ENCODE measurements around the gene OSM.
"Not testable (repeated sequence)": the region's sequence is repeated elsewhere in the genome, so short reads cannot be mapped to it uniquely, and the experiment has no call there.

The OSM gene

DNA sequence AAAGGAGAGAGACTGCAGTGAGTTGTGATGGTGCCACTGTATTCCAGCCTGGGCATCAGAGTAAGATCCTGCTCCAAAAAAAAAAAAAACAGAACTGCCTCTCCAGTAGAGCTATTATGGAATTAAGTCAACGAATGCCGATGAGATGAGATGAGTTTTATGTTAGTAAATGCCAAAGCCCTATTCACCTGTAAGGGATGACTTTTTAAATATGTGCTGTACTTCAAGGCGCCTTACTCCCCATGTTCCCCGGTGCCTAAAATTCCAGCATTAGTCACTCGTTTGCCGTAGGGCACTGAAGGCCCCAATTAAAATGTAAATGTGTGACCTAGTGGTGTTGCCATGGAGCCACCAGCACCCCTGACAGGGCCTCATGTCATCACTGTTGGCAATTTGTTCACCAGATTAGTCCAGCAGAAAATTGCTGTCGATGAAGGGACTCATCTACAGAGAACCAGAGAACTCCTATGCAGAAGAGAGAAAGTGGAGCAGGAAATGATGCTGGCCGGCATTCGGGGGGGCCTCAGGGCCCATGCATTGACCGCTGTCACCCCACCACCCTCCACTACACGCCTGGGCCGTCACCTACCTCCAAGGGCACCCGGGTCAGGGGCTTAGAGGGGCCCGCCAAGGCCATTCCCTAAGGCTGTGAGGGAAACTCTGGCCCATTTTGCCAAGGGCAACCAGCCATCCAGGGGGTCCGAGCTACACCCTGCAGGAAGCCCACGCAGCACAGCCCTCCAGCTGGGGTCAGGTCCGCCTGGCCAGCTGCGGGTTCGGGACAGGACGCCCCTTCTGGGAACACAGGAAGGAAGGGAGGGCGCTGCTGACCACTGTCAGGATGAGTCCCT lies 37.9 kb downstream of the OSM start:
- no peak for DNase-seq (ENCODE audit: low read depth, low spot score)

DNA sequence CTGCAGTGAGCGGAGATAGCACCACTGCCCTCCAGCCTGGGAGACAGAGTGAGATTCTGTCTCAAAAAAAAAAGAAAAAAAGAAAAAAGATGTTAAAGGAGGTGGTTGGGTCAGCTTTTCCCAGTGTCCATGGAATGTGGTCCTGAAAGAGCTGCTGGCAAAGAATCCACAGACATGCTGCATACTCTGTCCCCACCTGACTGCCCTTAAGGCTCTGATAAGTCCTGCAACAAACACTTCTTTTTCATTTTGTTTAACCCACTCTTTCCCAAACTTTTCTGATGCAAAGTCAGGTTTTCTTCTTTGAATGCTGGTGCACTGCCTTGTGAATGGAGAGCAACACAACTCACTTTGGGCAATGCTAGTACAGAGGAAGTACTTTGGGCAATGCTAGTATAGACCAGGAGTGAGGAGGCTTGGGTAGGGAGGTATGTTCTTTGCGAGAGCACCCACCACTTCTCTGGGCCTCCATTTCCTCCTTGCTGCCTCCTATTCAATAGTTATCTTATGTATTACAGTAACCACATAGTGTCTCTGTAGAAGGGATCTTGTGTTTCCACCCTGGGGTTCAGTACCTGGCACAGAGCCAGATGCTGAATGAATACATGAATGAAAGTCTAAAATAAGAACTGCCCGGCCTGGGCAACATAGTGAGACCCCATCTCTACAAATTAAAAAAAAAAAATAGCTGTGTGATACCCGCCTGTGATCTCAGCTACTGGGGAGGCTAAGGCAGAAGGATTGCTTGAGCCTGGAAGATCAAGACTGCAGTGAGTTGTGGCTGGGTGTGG lies 39.0 kb downstream of the OSM start:
- DNase-seq (ENCODE audit: low read depth, low spot score) = no peak

DNA sequence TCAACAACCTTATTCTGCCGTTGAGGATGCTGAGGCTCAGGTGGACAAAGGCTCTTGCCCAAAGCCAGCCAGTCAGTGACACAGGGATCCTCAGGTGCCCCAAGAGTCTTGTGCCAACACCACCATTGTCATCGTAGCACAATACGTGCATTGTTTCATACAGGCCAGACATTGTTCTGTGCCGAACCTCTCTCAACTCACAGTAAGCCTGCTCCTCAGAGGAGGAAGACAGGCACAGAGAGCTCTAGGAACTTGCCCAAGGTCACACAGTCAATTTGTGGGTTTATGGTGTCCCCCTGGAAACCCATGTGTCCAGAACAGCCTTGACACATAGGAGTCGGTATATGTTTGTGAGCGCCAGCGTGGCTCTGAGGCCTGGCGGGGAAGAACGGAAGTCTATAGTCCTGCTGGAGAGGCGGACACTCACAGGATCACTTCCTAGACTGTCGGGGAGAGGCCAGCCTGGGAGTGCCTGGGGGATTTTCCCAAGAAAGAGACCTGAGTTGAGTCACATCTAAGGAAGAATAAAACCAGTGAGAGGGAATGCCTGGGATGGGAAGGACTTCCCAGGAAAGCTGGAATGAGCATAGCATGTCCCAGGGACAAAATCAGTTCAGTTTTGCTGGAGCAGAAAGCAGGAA lies 40.3 kb downstream of the OSM start:
- DNase-seq (ENCODE audit: low read depth, low spot score) = no peak

DNA sequence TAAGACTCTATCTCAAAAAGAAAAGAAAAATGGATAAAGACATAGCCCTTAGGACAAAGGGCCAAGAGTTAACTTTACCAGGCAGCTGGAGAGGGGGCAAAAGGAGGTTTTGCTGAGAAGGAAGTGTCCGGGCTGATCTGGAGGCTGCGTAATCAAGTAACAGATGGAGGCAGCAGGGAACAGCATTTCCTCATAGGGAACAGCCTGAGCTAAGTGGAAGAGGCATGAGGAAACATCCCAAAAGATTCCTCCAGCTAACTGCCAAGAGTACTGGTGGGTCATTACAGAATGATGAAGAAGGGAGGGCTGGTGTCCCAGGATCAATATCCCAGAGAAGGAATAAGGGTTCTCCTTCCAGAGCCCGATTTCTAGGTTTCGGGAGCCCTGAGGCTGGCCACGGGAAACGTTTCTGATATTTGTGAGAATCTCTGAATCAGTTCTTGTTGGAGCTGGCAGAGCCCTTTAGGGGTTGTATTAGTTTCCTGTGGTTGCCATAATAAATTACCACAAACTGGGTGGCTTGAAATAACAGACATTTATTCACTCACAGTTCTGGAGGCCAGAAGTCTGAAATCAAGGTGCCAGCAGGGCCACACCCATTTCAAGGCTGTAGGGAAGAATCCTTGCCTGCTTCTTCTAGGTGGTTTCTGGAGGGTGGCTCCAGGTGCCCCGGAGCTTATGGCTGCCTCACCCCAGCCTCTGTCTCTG lies 41.3 kb downstream of the OSM start:
- DNase-seq (ENCODE audit: low read depth, low spot score) = no peak

DNA sequence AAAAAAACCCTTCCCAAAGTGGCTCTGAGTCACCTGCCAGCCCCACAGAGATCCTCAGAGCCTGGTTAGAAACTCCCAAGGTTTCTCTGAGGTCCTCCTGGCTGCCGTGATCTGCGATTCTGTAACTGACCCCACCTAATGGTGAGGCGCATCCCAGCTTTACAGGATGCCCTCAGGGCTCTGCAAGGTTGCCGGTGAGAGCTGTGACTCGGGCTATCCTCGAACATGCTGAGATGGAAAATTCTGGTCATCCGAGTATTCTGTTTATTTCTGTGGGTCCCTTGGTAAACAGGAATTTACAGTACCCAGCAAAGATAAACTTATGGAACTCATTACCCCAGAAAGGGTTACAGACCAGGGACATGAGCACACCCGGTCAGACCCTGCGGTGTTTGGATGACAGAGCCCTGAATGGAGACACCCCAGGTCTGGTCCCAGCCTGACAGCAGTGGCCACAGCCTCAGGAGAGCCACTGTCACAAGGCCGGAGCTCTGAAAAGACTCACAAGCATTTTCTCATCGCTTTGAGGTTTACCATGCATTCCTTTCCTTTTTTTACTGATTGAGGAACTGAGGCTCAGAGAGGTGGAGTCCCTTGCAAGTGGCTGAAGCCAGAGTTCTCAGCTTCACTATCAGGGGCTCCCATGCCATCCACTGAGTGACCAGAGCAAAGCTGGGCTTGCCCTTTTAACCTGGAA lies 42.3 kb downstream of the OSM start:
- DNase-seq (ENCODE audit: low read depth, low spot score) = no peak

DNA sequence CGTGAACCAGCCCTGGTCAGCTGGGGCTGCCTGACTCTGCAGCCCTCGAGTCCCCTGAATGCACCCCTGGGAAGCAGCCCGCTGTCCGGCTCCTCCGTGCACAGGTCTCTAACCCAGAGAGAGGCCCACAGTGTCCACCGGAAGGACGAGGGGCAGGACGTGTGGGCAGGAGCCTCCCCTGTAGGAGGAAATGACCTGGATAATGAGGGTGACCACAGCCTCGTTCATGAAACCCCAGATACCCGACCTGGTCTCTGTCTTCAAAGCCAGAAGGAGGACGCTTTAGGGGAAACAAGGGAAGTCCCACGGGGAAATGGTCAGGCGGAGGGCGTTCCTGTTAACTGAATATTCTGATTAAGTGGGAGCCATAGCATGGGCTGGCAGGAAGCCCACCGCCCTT lies 43.3 kb downstream of the OSM start:
- no peak for DNase-seq (ENCODE audit: low read depth, low spot score)

DNA sequence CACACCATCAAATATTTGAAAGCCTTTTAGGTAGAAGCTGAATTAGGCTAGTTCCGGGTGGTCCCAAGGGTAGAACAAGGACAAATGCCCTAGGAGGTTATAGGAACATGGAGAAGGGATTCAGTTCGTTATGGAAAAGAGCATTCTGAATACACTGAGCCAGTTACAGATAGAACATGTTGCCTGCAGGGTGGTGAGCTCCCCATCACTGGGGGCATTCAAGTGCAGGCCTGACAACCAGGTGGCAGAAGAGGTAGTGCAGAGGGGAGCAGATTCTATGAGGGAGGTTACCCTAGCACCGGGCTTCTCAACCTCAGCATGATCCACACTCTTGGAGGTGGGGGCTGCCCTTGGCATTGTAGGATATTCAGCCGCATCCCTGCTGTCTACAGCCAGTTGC lies 44.3 kb downstream of the OSM start:
- DNase-seq (ENCODE audit: low read depth, low spot score) = no peak

DNA sequence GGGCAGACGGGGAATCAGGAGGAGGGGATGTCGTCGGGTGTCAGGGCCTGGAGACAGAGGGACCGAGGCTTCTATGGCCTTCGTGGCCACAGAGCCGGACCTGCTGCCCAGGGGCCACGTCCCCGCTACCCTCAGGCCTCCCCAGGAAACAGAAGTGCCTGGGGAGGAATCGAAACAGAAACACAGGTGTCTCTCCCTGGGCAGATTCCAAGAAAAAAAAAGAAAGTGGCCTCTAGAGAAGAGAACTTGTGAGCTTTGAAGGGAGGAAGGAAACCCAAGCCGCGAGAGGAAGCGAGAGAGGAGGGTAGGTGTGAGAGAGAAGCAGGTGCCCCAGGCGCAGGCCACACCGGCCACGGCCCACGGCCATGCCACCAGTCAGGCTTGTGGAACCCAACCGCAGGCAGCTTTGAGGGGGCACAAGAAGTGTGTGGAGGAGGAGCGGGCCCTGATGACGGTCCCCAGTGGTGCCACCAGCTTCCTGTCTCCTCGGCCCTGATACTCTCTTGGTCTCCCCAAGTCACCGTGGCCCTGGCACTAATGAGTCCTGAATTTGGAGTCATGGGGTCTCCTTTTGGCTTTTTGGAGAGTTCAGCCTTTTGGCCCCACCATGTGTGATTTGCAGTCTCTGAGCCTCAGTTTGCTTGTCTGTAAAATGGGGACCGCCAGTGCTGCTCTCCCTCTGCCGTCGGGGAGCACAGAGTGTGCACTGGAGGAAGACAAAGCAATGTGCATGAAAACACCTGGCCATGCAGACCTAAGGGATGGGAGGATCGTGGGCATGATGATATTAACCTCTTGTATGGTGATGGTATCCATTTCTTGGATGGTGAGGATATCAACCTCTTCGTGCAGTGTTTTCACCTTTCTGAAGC lies 45.3 kb downstream of the OSM start:
- DNase-seq (ENCODE audit: low read depth, low spot score) = no peak

DNA sequence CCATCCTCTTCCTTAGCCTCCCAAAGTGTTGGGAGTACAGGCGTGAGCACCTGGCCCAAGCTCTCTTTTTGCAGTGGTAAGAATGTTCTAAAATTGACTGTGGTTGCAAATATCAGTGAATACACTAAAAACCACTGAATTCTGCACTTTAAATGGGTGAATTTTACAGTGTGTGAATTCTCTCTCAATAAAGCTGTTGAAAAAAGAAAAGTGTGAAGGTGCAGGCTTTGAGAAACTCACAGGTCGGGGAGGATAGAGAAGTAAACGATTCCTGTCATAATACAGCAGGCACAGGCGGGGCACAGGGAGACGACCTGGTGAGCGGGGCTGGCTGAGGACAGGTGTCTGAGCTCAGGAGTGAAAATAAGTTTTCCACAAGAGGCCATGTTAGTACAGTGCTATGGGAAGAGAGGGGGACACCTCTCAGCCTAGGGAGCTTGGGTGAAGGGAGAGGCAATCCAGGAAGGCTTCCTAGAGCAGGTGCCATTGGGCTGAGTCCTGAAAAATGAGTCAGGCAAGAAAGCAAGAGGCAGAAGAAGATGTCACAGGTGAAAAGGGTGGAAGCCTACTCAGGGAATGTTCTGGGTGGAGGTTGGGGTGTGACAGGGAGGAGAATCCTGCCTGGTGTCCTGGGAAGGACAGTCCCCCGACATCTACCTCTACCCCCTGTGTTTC lies 46.2 kb downstream of the OSM start:
- DNase-seq (ENCODE audit: low read depth, low spot score) = no peak

DNA sequence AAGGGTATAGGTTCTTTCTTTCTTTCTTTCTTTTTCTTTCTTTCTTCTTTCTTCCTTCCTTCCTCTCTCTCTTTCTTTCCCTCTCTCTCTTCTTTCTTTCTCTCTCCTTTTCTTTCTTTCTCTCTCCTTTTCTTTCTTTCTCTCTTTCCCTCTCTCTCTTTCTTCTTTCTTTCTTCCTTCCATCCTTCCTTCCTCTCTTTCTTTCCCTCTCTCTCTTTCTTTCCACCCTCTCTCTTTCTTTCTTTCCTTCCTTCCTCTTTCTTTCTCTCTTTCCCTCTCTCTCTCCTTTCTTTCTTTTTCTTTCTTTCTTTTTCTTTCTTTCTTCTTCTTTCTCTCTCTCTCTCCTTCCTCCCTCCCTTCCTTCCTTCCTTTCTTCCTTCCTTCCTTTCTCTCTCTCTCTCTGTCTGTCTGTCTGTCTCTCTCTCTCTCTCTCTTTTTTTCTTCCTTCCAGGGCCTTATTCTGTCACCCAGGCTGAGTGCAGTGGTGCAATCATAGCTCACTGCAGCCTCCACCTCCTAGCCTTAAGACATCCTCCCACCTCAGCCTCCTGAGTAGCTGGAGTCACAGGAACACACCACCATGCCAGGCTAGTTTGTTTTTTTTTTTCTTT lies 46.9 kb downstream of the OSM start:
- no peak for DNase-seq (ENCODE audit: low read depth, low spot score)

DNA sequence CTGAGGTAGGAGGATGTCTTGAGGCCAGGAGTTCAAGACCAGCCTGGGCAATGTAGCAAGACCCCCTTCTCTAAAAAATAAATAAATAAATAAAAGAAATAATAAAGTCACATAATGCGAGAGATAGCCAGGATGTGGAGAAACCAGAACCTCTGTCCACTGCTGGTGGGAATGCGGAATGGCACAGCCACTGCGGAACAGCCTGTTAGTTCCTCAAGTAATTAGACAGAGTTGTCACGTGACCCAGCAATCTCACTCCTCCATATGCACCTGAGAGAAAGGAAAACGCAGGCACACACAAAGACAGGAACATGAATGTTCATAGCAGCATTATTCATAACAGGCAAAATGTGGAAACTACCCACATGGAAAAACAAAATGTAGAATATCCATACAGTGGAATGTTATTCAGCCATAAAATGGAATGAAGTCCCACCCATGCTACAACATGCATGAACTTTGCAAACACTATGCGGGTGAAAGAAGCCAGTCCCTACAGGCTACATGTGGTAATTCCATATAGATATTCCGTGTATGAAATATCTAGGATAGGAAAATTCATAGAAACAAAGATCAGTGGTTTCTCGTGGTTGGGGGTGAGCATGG lies 47.5 kb downstream of the OSM start:
- DNase-seq (ENCODE audit: low read depth, low spot score) = no peak

DNA sequence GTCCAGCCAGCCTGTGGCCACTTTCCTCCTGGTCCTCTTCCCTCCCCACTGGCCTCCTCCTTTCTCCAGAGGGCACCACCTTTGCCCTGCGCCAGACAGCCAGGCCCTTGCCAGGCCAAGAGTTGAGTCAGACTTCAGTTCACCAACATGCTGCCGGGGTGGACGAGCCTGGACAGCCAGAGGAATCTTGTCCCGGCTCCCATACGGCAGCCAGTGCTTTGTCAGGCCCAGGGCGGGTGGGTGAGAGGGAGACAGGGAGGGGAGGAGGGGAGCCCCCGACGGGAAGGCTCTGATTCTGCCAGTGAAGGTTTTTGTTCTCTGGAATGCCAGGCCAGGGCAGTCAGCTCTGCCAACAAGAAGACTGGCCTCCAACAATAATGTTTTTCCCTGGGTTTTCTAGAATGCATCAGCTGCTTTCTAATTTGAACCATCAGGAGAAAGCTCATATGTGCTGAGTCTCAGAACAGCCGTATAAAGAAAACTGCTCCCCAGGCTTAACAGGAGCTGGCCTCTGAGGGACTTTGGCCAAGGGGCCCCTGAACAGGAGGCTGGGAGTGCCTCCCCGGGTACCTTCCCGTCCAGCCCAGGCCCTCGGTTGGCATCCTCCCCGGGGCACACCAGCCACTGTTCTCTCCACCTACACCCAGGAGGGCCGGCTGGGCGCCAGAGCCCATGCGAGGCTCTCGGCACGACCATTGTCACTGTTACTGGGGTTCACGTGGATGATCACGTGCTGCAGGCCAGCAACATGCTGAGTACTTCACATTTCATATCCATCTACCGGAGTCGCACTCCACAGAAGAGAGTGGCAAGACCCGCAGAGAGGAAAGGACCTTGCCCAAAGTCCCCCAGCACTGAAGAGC lies 48.7 kb downstream of the OSM start:
- DNase-seq (ENCODE audit: low read depth, low spot score) = no peak

DNA sequence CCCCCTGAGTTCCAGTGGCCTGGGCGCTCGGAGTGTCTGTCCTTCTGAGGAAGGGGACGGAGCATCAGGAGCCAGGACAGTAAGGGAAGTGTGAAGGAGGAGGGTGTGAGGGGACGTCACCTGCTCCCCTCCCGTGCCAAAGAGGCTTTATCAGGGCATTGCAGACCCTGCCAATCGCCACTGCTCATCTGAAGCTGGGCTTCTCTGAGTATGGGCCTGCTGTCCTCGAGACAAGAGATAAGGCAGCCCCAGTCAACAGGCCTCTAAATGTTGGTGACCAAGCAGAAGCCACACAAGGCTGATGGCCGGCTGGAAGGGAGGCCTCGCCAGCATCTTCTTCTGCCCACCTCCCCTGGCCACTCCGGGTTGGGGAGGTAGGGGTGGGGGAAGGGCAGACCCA lies 49.9 kb downstream of the OSM start:
- no peak for DNase-seq (ENCODE audit: low read depth, low spot score)

DNA sequence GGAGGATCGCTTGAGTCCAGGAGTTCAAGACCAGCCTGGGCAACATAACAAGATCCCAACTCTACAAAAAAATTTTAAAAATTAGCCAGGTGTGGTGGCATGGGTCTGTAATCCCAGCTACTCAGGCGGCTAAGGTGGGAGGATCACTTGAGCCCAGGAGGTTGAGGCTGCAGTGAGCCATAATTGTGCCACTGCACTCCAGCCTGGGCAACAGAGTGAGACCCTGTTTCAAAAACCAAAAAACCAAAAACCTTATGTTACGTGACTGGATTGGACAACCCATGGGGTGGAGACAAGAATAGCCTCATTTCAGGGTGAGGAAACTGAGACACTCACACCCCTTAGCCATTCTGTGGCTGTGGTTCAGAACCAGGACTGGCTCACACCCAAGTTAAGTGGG lies 50.4 kb downstream of the OSM start:
- not testable (repeated sequence) for DNase-seq (ENCODE audit: low read depth, low spot score)

DNA sequence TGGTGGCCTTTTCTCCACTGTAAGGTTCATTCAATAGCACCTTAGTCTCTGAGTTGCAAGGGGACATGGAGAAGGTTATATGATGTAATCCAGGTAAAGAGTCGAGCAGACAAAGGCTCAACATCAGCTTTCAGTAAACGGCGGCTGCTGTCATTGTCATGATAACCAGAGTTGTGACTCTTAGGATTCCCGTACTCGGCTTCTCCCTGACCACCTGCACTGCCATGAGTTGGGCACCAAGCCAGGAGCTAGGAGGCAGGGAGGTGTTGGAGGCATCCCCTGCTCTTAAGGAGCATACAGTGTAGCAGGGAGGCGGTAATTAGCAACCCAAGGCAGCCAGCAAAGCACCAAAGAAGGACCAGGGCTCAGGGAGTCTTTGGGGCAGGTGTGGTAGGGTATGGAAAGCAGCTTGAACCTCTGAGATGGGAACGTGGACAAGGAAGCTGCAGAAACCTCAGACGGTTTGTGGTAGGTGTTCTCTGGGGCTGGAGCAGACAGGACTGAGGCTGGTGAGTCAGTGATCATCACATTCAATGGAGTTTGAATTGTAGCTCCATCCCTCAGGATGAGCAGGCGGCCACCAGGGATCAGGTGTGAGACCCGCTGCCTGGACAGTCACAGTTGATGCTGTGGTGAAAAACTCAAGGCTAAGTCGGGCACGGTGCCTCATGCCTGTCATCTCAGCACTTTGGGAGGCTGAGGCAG lies 51.8 kb downstream of the OSM start:
- DNase-seq (ENCODE audit: low read depth, low spot score) = no peak

DNA sequence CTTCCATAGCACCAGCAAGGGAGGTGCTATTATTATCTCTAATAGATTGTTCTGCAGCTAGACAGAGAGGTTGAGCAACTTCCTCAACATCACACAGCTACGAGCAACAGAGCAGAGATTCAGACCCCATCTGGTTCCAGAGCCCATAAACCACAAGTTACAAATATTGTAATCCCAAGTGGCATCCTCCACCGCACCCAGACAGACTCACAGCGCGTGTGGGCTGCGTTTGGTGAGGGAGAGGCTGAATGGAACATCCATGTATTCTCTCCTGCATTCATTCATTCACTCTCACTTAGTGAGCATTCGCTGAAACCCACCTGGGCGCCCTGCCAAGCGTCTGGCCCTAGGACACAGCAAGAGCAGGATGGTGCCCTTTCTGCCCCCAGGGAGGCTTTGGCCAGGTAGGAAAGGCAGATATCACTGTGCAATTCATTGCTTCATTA lies 53.6 kb downstream of the OSM start:
- no peak for DNase-seq (ENCODE audit: low read depth, low spot score)
